ENCODE data around the gene NTN3.
A peak's percentile ranks its signal among the peaks of the same experiment; 100 is the strongest.

Gene NTN3

GRCh38 chr16:2512735-2513404 lies 41.8 kb downstream of the NTN3 start:
- peak overlapping the region in 4 of 5 donors; percentile 57 to 90 (median 74) for H3K4me3 ChIP-seq (ENCODE audit: low read depth in 1 of 5, low read length in 5 of 5)
- H3K27ac ChIP-seq (ENCODE audit: low read depth, low read length): peak overlapping the region; percentile 16
- H3K27me3 ChIP-seq (ENCODE audit: control insufficient read depth in 5 of 5, insufficient read depth in 4 of 5, low read length in 5 of 5): no peaks in the 10 kb centered on the region
- peak overlapping the region in 2 of 5 donors; percentile 23 to 66 for H3K9ac ChIP-seq (ENCODE audit: low read length in 5 of 5)
- peaks cover 0 to 2% (median 0%) of the 10 kb centered on the region in 5 donors for H3K36me3 ChIP-seq (ENCODE audit: control insufficient read depth in 5 of 5, insufficient read depth in 5 of 5, low read length in 5 of 5)
- H3K4me1 ChIP-seq (ENCODE audit: control insufficient read depth in 5 of 5, insufficient read depth in 5 of 5, low read length in 5 of 5): peaks cover 21 to 77% (median 55%) of the 10 kb centered on the region in 5 donors
- H3K9me3 ChIP-seq (ENCODE audit: control insufficient read depth in 5 of 5, low read length in 5 of 5): no peaks in the 10 kb centered on the region

- H3K27me3 ChIP-seq (ENCODE audit: control insufficient read depth in 5 of 5, insufficient read depth in 4 of 5, low read length in 5 of 5): no peaks in the 10 kb centered on the region
- H3K9ac ChIP-seq (ENCODE audit: low read length in 5 of 5): peak within 1 kb of the TSS; percentile 86 to 99 (median 95)
- no peaks in the 10 kb centered on the region for H3K9me3 ChIP-seq (ENCODE audit: control insufficient read depth in 5 of 5, low read length in 5 of 5)
- peaks cover 0 to 2% (median 0%) of the 10 kb centered on the region in 5 donors for H3K36me3 ChIP-seq (ENCODE audit: control insufficient read depth in 5 of 5, insufficient read depth in 5 of 5, low read length in 5 of 5)
- peak within 1 kb of the TSS; percentile 84 for H3K27ac ChIP-seq (ENCODE audit: low read depth, low read length)
- peak within 1 kb of the TSS; percentile 76 to 96 (median 90) for H3K4me3 ChIP-seq (ENCODE audit: low read depth in 1 of 5, low read length in 5 of 5)
- H3K4me1 ChIP-seq (ENCODE audit: control insufficient read depth in 5 of 5, insufficient read depth in 5 of 5, low read length in 5 of 5): peaks cover 21 to 78% (median 57%) of the 10 kb centered on the region in 5 donors
These were observed 42.6 kb downstream of the NTN3 start, which contains the start of gene ATP6V0C for GRCh38 chr16:2513405-2514332. ATP6V0C (plus strand) TSS chr16:2513952; CDS start chr16:2514104, 152 bp downstream.

- Histone ChIP-seq H3K27ac (ENCODE audit: low read depth, low read length) (peak overlapping the region; percentile 84), H3K36me3 (ENCODE audit: control insufficient read depth in 5 of 5, insufficient read depth in 5 of 5, low read length in 5 of 5) (peaks cover 0 to 8% (median 2%) of the 10 kb centered on the region in 5 donors), H3K4me1 (ENCODE audit: control insufficient read depth in 5 of 5, insufficient read depth in 5 of 5, low read length in 5 of 5) (peaks cover 23 to 83% (median 66%) of the 10 kb centered on the region in 5 donors), H3K9ac (ENCODE audit: low read length in 5 of 5) (peak overlapping the region; percentile 86 to 99 (median 95)), H3K9me3 (ENCODE audit: control insufficient read depth in 5 of 5, low read length in 5 of 5) (no peaks in the 10 kb centered on the region), H3K4me3 (ENCODE audit: low read depth in 1 of 5, low read length in 5 of 5) (peak overlapping the region; percentile 76 to 96 (median 90)), H3K27me3 (ENCODE audit: control insufficient read depth in 5 of 5, insufficient read depth in 4 of 5, low read length in 5 of 5) (no peaks in the 10 kb centered on the region)
These were observed 43.5 kb downstream of the NTN3 start for GRCh38 chr16:2514333-2515179.

- no peaks in the 10 kb centered on the region for H3K9me3 ChIP-seq (ENCODE audit: control insufficient read depth in 5 of 5, low read length in 5 of 5)
- H3K4me1 ChIP-seq (ENCODE audit: control insufficient read depth in 5 of 5, insufficient read depth in 5 of 5, low read length in 5 of 5): peaks cover 24 to 78% (median 70%) of the 10 kb centered on the region in 5 donors
- H3K27me3 ChIP-seq (ENCODE audit: control insufficient read depth in 5 of 5, insufficient read depth in 4 of 5, low read length in 5 of 5): no peaks in the 10 kb centered on the region
- H3K36me3 ChIP-seq (ENCODE audit: control insufficient read depth in 5 of 5, insufficient read depth in 5 of 5, low read length in 5 of 5): peaks cover 0 to 9% (median 3%) of the 10 kb centered on the region in 5 donors
- peak overlapping the region; percentile 86 to 99 (median 95) for H3K9ac ChIP-seq (ENCODE audit: low read length in 5 of 5)
- H3K27ac ChIP-seq (ENCODE audit: low read depth, low read length): peak overlapping the region; percentile 84
- H3K4me3 ChIP-seq (ENCODE audit: low read depth in 1 of 5, low read length in 5 of 5): peak overlapping the region; percentile 76 to 96 (median 90)
These were observed 44.2 kb downstream of the NTN3 start for GRCh38 chr16:2515180-2515851.

GRCh38 chr16:2516391-2517240 lies 45.5 kb downstream of the NTN3 start:
- peaks cover 27 to 82% (median 74%) of the 10 kb centered on the region in 5 donors for H3K4me1 ChIP-seq (ENCODE audit: control insufficient read depth in 5 of 5, insufficient read depth in 5 of 5, low read length in 5 of 5)
- peak overlapping the region; percentile 42 to 96 (median 90) for H3K4me3 ChIP-seq (ENCODE audit: low read depth in 1 of 5, low read length in 5 of 5)
- peak overlapping the region; percentile 84 for H3K27ac ChIP-seq (ENCODE audit: low read depth, low read length)
- peaks cover 0 to 9% (median 5%) of the 10 kb centered on the region in 5 donors for H3K36me3 ChIP-seq (ENCODE audit: control insufficient read depth in 5 of 5, insufficient read depth in 5 of 5, low read length in 5 of 5)
- H3K9me3 ChIP-seq (ENCODE audit: control insufficient read depth in 5 of 5, low read length in 5 of 5): no peaks in the 10 kb centered on the region
- no peaks in the 10 kb centered on the region for H3K27me3 ChIP-seq (ENCODE audit: control insufficient read depth in 5 of 5, insufficient read depth in 4 of 5, low read length in 5 of 5)
- peak overlapping the region; percentile 25 to 98 (median 55) for H3K9ac ChIP-seq (ENCODE audit: low read length in 5 of 5)

GRCh38 chr16:2517954-2518605 lies 47.0 kb downstream of the NTN3 start:
- H3K4me3 ChIP-seq (ENCODE audit: low read depth in 1 of 5, low read length in 5 of 5): peak overlapping the region in 1 of 5 donors; percentile 90
- peak overlapping the region in 4 of 5 donors; percentile 31 to 66 (median 40) for H3K9ac ChIP-seq (ENCODE audit: low read length in 5 of 5)
- H3K9me3 ChIP-seq (ENCODE audit: control insufficient read depth in 5 of 5, low read length in 5 of 5): no peaks in the 10 kb centered on the region
- H3K27ac ChIP-seq (ENCODE audit: low read depth, low read length): peak overlapping the region; percentile 84
- no peaks in the 10 kb centered on the region for H3K27me3 ChIP-seq (ENCODE audit: control insufficient read depth in 5 of 5, insufficient read depth in 4 of 5, low read length in 5 of 5)
- peaks cover 27 to 67% (median 67%) of the 10 kb centered on the region in 5 donors for H3K4me1 ChIP-seq (ENCODE audit: control insufficient read depth in 5 of 5, insufficient read depth in 5 of 5, low read length in 5 of 5)
- H3K36me3 ChIP-seq (ENCODE audit: control insufficient read depth in 5 of 5, insufficient read depth in 5 of 5, low read length in 5 of 5): peaks cover 0 to 12% (median 7%) of the 10 kb centered on the region in 5 donors

- Histone ChIP-seq H3K4me1 (ENCODE audit: control insufficient read depth in 5 of 5, insufficient read depth in 5 of 5, low read length in 5 of 5) (peaks cover 27 to 63% (median 63%) of the 10 kb centered on the region in 5 donors), H3K4me3 (ENCODE audit: low read depth in 1 of 5, low read length in 5 of 5) (peak overlapping the region in 3 of 5 donors; percentile 4 to 90 (median 38))
These were observed 48.0 kb downstream of the NTN3 start for GRCh38 chr16:2518823-2519710.

More at GRCh38 chr16:2518823-2519710, 48.0 kb downstream of the NTN3 start:
- no peaks in the 10 kb centered on the region for H3K27me3 ChIP-seq (ENCODE audit: control insufficient read depth in 5 of 5, insufficient read depth in 4 of 5, low read length in 5 of 5)
- H3K9ac ChIP-seq (ENCODE audit: low read length in 5 of 5): peak overlapping the region in 2 of 5 donors; percentile 44 to 66
- H3K27ac ChIP-seq (ENCODE audit: low read depth, low read length): peak overlapping the region; percentile 84
- H3K9me3 ChIP-seq (ENCODE audit: control insufficient read depth in 5 of 5, low read length in 5 of 5): no peaks in the 10 kb centered on the region
- peaks cover 0 to 22% (median 17%) of the 10 kb centered on the region in 5 donors for H3K36me3 ChIP-seq (ENCODE audit: control insufficient read depth in 5 of 5, insufficient read depth in 5 of 5, low read length in 5 of 5)

All from subcutaneous abdominal adipose tissue (tissue), 5 donors.